Hypothalamus (tissue), 51 donors: ENCODE results near the gene APEX1.
"Not testable (repeated sequence)": the region's sequence is repeated elsewhere in the genome, so short reads cannot be mapped to it uniquely, and the experiment has no call there.

Source experiments
- DNase-seq, 51 donors: peaks; one replicate each; lab custom pipeline; 2025; lab: John Stamatoyannopoulos, UW

Gene APEX1

GRCh38 chr14:20506276-20506675, 51.2 kb downstream of the APEX1 start:
- DNase-seq, result not testable (repeated sequence)

GRCh38 chr14:20506752-20507151, 51.7 kb downstream of the APEX1 start:
- not testable (repeated sequence) for DNase-seq
